GM21515 (cell line): ENCODE measurements around the gene ANTXR2.
"Not testable (repeated sequence)": the region's sequence is repeated elsewhere in the genome, so short reads cannot be mapped to it uniquely, and the experiment has no call there.

Experiments used
- ATAC-seq: cut with Tn5 transposase; IDR thresholded peaks from one replicate; pipeline ENCODE4 v1.9.1; 2021; ENCODE audit not compliant: unreplicated experiment

Gene ANTXR2

GRCh38 chr4:80072744-80073472 is at the start of gene ANTXR2:
TSS of gene ANTXR2 (minus strand) at chr4:80073229. CDS start at chr4:80072560, 669 bp downstream.
- ATAC-seq: peak; percentile 70

GRCh38 chr4:80121815-80122214 is 48.8 kb upstream of the ANTXR2 start:
- ATAC-seq: not testable (repeated sequence)

GRCh38 chr4:80119620-80120019 is 46.6 kb upstream of the ANTXR2 start:
- ATAC-seq: not testable (repeated sequence)

- no peak for ATAC-seq
Measured at GRCh38 chr4:80116516-80116915, 43.5 kb upstream of the ANTXR2 start.

GRCh38 chr4:80115368-80116181 is 42.5 kb upstream of the ANTXR2 start:
- ATAC-seq: no peak

- ATAC-seq: no peak
Measured at GRCh38 chr4:80114732-80115265, 41.8 kb upstream of the ANTXR2 start.

- no peak for ATAC-seq
Measured at GRCh38 chr4:80113615-80114014, 40.6 kb upstream of the ANTXR2 start.

GRCh38 chr4:80112236-80112635 is 39.2 kb upstream of the ANTXR2 start:
- ATAC-seq: no peak

GRCh38 chr4:80111276-80111675 is 38.2 kb upstream of the ANTXR2 start:
- ATAC-seq: no peak

GRCh38 chr4:80107374-80107773 is 34.3 kb upstream of the ANTXR2 start:
- no peak for ATAC-seq

GRCh38 chr4:80104927-80105326 is 31.9 kb upstream of the ANTXR2 start:
- no peak for ATAC-seq

GRCh38 chr4:80103629-80104028 is 30.6 kb upstream of the ANTXR2 start:
- ATAC-seq: no peak

- no peak for ATAC-seq
Measured at GRCh38 chr4:80101792-80102116, 28.7 kb upstream of the ANTXR2 start.

GRCh38 chr4:80101071-80101791 is 28.2 kb upstream of the ANTXR2 start:
- ATAC-seq: no peak

- ATAC-seq: no peak
Measured at GRCh38 chr4:80099671-80100070, 26.6 kb upstream of the ANTXR2 start.

- ATAC-seq: no peak
Measured at GRCh38 chr4:80098635-80099034, 25.6 kb upstream of the ANTXR2 start.

GRCh38 chr4:80097400-80098177 is 24.6 kb upstream of the ANTXR2 start:
- ATAC-seq: no peak

GRCh38 chr4:80096175-80096850 is 23.3 kb upstream of the ANTXR2 start:
- ATAC-seq: no peak

- ATAC-seq: no peak
Measured at GRCh38 chr4:80094191-80094590, 21.2 kb upstream of the ANTXR2 start.

- no peak for ATAC-seq
Measured at GRCh38 chr4:80093563-80093962, 20.5 kb upstream of the ANTXR2 start.
